Thyroid gland (tissue), 4 donors: ENCODE measurements around the gene AP1S1.

Experiments used
- CTCF ChIP-seq, 6 experiments: fragments of 200-600 bp in 3 of 6; fragments of 450-650 bp in 3 of 6; sonication (generic) in 3 of 6; IDR thresholded peaks; one replicate each; pipeline ENCODE4 v1.5.1; 2016 to 2019; ENCODE audit warnings: antibody characterized with exemption in 6 of 6, mild to moderate bottlenecking in 2 of 6, inconsistent platforms in 1 of 6, moderate library complexity in 1 of 6
- POLR2A ChIP-seq, 2 donors: fragments of 450-650 bp; IDR thresholded peaks; one replicate each; pipeline ENCODE4 v1.6.1; 2017; ENCODE audit warnings: antibody characterized with exemption in 2 of 2, mild to moderate bottlenecking in 2 of 2, moderate library complexity in 1 of 2

- TF ChIP-seq CTCF (IDR thresholded peaks at IDR 0.05) (no peak), POLR2A (IDR thresholded peaks at IDR 0.05) (no peak)
Observed at GRCh38 chr7:101185258-101185839, 31.1 kb downstream of the AP1S1 start.
